ENCODE measurements around the gene ZP3.
"Not testable (repeated sequence)": the region's sequence is repeated elsewhere in the genome, so short reads cannot be mapped to it uniquely, and the experiment has no call there.

Gene ZP3

GRCh38 chr7:76407718-76408117 is 17.0 kb upstream of the ZP3 start:
- DNase-seq: no peak

GRCh38 chr7:76408121-76408560 is 16.6 kb upstream of the ZP3 start:
- DNase-seq: no peak

GRCh38 chr7:76409537-76409936 is 15.2 kb upstream of the ZP3 start, which contains the start of gene SSC4D:
SSC4D (minus strand) TSS chr7:76409697; CDS start chr7:76404439, 5,258 bp downstream.
- DNase-seq: no peak

DNA sequence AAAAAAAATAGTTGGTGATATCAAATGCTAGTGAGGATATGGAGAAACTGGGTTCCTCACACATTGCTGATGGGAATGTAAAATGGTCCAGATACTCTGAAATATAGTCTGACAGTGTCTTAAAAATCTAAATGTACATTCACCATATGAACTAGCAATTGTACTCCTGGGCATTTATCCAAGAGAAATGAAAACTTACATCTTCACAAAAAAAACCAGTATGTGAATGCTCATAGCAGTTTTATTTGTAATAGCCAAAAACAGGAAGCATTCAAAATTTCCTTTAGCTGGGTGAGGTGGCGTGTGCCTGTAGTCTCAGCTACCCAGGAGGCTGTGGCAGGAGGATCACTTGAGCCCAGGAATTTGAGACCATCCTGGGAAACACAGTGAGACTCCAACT is 13.1 kb upstream of the ZP3 start:
- DNase-seq: no peak

DNA sequence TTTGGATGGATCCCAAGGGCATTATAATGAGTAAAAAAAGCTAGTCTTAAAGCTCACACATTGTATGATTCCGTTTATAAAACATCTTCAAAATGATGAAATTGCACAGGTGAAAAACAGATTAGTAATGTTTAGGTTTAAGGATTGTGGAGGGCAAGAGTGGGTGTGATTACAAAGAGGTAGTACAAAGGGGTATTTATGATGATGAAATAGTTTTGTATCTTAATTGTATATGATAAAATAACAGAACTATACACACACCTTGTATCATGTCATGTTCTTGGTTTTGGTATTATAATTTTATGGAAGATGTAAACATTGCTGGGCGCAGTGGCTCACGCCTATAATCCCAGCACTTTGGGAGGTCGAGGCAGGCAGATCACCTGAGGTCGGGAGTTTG is 12.5 kb upstream of the ZP3 start:
- DNase-seq: no peak

- DNase-seq: not testable (repeated sequence)
These were observed 7.0 kb upstream of the ZP3 start for GRCh38 chr7:76417654-76418310.

- DNase-seq: not testable (repeated sequence)
These were observed 3.7 kb upstream of the ZP3 start for GRCh38 chr7:76421097-76421496.

GRCh38 chr7:76423666-76424412 is 911 bp upstream of the ZP3 start:
- no peak for DNase-seq

DNA sequence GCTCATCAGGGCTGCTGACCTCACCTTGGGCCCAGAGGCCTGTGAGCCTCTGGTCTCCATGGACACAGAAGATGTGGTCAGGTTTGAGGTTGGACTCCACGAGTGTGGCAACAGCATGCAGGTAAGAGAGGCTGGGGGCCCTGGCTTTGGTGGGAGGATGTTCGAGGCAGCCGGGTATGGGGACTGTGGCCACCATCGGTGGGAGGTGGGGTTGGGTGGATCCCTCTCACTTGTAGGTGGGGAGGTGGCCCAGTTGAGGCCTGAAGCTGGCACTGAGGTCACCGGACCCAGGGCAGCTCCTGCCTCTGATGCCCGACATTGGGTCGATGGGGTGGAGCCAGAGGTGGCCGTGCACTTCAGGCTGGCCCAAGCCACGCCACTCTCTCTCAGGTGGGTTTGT is 406 bp downstream of the ZP3 start:
- no peak for DNase-seq

GRCh38 chr7:76425558-76425957 is 808 bp downstream of the ZP3 start:
- not testable (repeated sequence) for DNase-seq

DNA sequence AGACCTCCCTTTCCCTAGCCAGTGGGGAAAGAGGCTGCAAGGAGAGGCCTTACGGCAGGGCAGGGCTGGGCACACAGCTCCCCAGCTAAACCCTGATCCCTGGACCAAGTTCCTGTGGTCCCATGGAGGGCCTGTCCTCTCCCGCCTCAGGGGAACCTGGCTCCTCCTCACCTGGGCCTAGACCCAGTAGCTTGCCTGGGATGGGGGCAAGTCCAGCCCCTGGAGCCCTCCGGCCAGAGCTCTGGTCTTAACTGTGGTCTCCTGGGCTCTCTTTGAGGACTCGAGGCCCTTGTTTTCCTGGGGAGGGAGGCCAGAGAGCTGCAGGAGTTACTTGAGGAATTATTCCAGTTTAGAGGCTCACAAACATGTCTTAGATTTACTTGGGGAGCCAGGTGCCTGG is 1.5 kb downstream of the ZP3 start:
- no peak for DNase-seq

GRCh38 chr7:76427635-76428034 is 2.9 kb downstream of the ZP3 start:
- no peak for DNase-seq

GRCh38 chr7:76428149-76428823 is 3.5 kb downstream of the ZP3 start:
- no peak for DNase-seq

DNA sequence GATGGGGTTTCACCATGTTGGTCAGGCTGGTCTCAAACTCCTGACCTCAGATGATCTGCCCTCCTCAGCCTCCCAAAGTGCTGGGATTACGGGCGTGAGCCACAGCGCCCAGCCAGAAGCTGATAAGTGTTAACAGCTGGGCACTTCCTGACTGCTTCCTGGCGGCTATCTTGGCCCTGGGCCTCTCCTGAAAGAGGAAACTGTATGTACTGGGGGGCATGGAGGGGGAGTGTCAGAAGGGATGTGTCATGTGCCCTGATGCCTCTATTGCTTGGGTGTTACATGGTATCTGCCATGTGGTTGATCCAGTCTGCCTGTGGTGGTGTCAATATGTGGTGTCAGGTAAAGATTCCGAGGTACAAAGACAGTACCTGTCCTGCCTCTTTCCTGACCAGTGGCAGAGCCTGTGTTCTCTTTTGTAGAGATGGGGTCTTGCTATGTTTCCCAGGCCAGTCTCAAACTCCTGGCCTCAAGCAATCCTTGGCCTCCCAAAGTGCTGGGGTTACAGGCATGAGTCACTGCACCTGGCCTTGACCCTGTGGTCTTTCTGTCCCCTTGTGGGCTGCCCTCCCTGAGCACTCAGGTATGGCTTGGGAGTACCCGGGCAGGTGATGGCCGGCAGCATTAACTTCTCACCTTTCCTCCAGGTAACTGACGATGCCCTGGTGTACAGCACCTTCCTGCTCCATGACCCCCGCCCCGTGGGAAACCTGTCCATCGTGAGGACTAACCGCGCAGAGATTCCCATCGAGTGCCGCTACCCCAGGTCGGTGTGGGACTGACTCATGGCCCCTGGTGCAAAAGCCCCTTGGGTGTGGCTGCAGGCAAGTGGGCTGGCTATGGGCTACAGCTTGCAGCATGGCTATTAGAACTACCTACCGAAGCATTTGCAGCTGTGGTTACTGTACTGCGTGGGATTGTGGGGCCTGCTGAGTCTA is 4.4 kb downstream of the ZP3 start:
- no peak for DNase-seq

DNA sequence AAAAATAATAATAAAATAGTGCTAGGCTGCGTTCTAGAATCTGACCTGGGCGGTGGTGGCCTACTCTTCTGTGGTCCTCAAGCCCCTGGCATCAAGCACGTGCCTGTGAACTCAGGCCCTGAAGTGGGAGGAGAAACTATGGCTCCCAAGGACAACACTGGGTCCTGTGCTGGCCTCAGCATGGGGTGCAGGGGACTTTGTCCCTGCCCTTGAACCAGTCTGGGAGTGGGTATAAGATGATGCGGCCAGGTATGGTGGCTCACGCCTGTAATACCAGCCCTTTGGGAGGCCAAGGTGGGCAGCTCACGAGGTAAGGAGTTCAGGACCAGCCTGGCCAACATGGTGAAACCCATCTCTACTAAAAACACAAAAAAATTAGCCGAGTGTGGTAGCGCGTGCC is 5.5 kb downstream of the ZP3 start:
- no peak for DNase-seq

DNA sequence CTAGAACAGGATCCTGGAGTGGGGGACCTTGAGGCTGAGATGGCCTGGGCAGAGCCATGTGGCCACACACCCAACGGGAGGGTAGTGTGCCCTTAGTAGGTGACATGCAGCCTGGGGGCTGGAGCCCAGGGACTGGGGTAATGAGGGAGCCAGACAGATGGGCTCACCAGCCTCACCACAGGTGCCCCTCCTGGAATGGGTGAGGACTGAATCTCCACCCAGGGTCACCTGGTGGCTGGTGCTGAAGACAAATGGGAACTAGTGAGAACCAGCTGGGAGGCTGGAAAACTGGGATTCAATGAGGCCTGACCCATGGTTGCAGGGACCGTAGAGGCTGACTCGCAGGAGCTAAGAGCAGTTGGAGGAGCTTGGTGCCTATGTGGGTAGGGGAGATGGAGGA is 6.1 kb downstream of the ZP3 start:
- DNase-seq: no peak

DNA sequence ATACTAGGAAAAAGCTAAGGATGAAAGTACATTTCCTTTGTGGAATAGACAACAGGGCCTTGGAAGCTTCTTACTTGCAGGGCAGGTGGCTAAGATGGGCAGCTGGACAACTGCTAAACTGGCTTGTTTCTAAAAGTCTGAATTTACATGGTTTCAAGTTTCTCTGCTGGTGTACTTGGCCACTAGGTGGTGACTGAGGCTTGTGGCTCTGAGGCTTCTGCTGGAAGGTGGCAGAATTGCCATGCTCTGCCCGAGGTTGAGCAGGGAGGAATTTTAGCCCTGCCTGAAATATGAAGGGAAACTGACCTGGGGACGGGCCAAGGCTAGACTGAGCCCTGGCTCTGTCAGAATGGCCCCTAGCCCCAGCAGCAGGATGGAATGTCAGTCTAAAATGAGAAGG is 13.1 kb downstream of the ZP3 start:
- peak; percentile 49 for DNase-seq

GRCh38 chr7:76439120-76439888 is 14.6 kb downstream of the ZP3 start:
- DNase-seq: not testable (repeated sequence)

GRCh38 chr7:76440404-76440803 is 15.7 kb downstream of the ZP3 start:
- not testable (repeated sequence) for DNase-seq

DNA sequence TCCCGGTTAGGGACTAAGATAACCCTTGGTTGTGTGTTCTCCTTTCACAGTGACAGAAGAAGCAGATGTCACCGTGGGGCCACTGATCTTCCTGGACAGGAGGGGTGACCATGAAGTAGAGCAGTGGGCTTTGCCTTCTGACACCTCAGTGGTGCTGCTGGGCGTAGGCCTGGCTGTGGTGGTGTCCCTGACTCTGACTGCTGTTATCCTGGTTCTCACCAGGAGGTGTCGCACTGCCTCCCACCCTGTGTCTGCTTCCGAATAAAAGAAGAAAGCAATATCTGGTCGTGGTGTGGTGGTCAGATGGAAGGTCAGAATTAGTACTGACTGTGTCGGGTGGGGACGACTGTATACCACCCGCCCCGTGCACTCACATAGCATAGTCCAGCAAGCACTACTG is 17.0 kb downstream of the ZP3 start:
- not testable (repeated sequence) for DNase-seq

DNA sequence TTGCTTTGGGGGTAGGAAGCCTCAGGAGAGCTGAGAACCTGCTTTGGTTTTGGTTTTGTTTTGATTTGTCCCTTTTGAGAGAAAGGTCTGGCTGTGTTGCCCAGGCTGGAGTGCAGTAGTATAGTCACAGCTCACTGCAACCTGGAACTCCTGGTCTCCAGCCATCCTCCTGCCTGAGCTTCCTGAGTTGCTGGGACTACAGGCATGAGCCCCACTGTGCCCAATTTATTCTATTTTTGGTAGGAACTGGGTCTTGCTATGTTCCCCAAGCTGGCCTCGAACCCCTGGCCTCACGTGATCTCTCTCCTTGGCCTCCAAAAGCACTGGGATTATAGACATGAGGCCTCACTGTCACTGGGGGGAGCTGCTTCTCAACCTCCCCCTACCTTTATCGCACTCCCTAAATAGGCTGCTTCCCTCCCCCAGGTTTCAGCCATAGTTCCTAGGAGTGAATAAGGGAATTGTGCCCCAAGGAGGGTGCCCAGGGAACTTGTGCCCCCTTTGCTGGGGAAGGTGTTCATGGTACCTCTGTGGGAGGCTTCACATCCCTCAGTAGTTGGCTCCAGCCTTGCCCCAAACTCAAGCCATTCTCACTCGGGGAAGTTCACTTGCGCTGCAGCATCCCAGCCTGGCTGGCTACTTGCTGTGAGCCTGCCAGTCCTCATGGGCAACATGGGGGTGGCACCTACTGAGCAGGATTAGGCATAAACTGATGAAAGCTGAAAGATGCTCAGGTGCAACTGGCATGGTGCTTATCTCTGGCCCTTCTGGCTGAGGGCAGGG is 18.1 kb downstream of the ZP3 start:
- DNase-seq: not testable (repeated sequence)

All from activated T-cell treated with anti-CD3 and anti-CD28 coated beads, Interleukin-2, amount 50 U/mL, for 1 hour (primary cell).